Stimulated activated naive CD4-positive, alpha-beta T cell treated with Interleukin-2 at 50 U/mL for 16 hours (primary cell): Measurements from ENCODE around the gene DISC1.
"Not testable (repeated sequence)": the region's sequence is repeated elsewhere in the genome, so short reads cannot be mapped to it uniquely, and the experiment has no call there.

ENCODE experiments used
- DNase-seq: peaks from one replicate; lab custom pipeline; 2025; lab: John Stamatoyannopoulos, UW

DISC1 gene

DNA sequence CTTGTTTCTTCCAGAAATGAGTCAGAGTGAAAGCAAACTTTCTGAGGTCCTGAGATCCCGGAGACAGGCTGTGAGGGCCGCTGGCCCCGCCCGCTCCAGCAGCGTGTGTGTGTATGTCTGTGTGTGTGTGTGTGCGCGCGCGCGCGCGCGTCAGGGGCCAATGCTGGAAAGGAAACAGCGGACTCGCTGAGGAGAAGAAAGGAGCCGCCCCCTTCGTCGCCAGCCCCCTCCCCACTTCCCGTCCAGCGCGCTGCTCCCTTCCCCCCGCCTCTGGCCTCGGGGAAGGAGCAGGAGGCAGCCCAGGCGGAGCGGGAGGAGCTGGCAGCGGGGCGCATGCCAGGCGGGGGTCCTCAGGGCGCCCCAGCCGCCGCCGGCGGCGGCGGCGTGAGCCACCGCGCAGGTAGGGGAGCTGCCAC lies at the start of gene DISC1:
TSS of gene DISC1 (plus strand) at position 256 of the 416 bp plus-strand sequence. CDS start at position 334, 78 bp downstream.
- DNase-seq = no peak

DNA sequence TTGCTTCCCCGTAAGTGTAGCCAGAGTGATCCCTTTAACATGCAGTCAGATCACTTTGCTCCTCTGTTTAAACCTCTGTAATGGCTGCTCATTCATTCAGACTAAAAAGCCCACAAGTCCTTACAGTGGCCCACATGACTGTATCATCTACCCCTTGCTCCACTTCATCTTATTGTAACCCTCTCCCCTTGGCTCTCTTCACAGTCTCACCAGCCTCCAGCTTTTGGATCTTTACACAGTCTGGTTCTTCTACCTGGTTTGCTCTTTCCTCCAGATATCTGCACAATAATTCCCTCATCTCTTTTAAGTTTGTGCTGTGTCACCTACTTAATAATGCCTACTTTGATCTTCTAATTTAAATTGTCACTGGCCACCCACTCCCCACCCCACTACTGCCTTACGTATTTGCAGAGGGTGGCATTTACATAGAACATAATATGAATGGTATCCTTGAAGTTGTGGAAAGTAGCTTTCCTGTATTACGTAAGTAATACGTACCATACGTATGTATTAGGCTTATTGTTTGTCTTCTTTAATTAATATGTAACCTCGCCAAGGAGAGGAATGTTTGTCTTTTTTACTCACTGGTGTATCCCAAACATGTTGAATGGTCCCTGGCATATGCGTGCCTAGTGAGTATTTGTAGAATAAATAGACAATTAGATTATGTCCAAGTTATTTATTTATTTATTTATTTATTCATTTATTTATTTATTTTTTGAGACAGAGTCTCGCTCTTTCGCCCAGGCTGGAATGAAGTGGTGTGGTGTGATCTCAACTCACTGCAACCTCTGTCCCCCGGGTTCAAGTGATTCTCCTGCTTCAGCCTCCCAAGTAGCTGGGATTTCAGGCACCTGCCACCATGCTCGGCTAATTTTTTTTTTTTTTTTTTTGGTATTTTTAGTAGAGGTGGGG lies 49.5 kb upstream of the DISC1 start:
- no peak for DNase-seq

DNA sequence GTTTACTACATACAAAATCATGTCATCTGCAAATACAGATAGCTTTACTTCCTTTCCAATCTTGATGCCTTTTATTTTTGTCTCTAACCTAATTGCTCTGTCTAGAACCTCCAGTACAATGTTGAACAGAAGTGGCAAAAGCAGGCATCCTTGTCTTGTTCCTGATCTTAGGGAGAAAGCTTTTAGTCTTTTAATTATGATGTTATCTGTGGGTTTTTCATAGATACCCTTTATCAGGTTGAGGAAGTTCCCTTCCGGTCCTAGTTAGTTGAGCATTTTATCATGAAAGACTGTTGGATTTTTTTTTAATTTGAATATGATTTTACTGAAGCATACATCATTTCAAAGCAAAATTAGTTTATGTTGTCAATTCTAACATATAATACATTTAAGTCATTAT lies 45.7 kb upstream of the DISC1 start:
- DNase-seq = no peak

DNA sequence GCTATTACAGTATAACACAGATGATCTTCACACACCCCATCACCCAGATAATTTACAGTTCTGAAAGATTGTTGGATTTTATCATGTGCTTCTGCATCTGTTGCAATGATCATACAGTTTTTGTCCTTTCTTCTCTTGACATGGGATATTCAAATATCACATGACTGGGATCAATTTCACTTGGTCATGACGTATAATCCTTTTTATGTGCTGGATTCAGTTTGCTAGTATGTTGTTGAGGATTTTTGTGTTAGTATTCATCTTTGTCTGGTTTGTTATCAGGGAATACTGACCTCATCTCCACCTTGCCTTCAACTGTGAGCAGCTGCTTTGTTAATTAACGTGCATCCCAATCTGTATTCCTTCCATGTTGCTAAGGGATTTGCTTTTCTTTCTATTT lies 44.7 kb upstream of the DISC1 start:
- DNase-seq = no peak

DNA sequence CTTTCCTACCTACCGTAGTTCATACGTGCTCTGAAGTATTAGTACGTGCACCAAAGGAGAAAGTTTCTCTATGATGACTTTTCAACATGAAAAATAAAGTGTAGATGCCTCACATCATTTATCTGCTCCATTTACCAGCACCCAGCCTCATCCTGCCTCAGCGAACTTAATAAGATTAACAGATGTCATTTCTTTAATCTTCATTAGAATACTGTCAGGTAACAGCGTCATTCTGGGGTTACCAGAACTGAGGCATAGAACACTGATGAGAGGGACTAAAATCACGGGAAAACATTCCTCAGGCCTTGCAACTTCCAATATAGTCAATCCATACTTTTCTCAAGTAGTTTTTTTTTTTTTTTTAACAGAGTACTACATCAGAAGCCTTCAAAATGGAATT lies 43.2 kb upstream of the DISC1 start:
- no peak for DNase-seq

DNA sequence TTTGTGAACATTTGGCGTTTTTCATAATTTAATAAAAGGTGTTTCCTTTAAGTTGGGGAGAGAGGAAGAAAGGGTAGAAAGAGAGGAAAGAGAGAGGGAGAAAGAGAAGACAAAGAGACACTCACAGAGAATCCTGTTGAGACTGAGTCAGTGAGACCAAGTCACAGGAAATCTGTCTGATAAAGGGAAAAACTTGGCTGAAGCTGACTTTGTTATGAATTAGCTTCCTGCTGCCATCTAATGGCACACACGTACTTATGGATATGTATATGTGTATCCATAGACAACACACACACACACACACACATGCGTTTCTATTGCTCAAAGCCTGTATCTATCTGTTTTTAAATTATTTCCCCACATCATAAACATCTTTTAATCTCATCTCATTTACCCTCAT lies 42.5 kb upstream of the DISC1 start:
- no peak for DNase-seq

DNA sequence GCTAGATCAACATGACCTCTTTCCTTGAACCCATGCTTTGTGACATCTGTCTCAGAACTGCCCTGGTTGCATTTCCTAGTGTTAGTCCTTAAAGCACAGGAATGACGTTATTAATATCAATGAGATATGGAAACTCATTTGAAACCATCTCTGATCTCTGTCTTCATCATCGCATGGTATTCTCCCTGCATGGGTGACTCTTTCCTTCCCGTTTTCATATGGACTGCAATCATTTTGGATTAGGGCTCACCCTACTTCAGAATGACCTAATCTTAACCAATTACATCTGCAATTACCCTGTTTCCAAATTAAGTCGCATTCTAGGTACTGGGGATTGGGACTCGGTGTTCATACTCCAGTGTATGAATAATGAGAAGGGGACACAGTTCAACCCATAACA lies 41.7 kb upstream of the DISC1 start:
- DNase-seq = no peak

DNA sequence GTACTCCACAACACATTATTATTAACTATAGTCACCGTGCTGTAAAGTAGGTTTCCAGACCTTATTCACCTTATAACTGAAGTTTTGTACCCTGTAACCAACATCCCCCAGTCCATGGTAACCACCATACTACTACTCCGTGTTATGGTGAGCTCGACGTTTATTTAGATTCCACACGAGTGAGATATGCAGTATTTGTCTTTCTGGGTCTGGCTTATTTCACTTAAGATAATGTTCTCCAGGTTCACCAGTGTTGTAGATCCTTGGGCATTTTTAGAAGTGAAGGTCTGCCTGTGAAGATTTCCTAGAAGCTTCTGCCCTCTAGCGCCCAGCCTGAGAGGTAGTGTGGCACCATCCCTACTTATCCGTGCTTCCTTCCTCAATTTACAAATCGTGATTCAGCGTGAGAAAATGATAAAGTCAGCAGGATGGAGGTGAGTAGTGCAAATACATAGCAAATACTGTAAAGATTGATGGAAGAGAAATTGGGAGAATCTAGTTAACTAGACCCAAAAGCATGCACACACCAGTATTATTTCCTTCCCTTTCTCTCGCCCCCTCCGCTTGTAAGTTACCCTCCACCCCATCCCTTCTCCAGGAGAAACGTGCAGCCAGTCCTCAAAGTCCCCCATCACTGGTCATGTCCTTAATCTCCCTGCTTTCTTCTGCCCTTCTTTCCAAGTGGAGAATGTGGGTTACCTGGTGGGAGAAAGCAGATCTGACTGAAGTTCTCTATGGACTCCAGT lies 36.0 kb upstream of the DISC1 start:
- DNase-seq = peak; percentile 22

DNA sequence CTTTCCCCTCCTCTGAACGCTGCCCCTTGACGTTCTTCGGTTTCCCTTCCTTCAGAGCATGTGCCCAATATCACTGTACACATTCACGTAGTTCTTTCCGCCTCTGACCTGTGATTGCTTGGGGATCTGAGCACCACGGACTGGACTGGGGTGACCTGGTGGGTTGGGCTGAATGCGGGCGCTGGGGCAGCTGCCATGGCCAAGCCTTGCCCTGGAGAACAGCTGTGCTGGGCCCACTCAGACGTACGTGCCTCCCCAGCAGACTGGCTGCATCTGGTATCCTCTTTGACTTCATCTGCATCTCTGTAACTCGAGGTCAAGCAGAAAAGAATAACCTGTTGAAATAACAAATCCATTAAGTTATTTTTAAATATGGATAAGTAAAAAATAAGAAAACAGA lies 35.1 kb upstream of the DISC1 start:
- DNase-seq = no peak

DNA sequence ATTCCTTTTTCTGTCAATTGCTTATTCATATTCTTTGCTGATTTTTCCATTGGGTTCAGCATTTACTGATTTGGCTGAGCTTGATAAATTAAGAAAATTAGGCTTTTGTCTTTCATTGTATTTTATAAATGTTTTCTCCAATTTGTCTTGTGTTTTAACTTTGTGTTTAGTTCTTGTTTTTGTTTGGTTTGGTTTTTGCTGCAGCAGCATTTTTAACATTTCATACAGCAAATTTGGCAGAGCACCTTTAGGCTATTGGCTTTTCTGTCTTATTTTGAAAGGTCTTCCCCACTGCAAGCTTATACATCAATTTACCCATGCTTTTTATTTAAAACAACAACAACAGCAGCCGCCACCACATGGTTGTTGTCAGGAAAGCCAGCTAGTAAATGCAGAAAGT lies 33.8 kb upstream of the DISC1 start:
- DNase-seq = no peak

DNA sequence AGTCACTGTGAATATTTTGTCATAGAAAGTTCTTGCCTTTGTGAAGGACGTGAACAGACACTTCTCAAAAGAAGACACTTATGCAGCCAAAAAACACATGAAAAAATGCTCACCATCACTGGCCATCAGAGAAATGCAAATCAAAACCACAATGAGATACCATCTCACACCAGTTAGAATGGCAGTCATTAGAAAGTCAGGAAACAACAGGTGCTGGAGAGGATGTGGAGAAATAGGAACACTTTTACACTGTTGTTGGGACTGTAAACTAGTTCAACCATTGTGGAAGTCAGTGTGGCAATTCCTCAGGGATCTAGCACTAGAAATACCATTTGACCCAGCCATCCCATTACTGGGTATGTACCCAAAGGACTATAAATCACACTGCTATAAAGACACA lies 33.3 kb upstream of the DISC1 start:
- DNase-seq = not testable (repeated sequence)

DNA sequence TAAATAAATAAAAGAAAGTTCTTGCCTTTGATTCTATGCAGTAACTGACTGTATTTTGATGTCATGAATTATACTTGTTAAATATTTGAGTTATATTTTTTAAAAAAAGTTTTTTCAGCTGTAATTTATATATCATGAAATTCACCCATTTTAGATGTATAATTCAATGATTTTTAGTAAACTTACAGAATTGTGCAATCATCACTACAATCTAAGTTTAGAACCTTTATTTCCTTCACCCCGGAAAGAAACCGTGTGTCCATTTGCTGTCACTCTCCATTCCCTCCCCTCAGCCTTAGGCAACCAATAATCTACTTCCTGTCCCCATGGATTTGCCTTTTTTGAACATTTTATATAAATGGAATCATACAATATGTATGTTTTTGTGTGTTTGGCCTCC lies 32.5 kb upstream of the DISC1 start:
- no peak for DNase-seq

DNA sequence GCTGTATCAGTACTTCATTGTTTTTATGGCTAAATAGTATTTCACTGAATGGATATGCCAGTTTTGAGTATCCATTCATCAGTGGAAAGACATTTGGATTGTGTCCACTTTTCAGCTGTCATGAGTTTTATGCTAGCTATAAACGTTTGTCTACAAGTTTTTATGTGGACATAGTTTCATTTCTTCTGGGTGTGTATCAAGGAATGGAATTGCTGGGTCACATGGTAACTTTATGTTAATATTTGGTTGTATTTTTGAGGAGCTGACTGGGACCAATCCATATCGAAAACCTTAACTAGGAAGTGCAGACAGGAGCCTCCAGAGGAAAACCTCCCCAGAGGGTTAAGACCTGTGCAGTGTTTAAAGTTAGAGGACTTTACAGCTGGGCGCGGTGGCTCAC lies 31.8 kb upstream of the DISC1 start:
- DNase-seq = no peak

DNA sequence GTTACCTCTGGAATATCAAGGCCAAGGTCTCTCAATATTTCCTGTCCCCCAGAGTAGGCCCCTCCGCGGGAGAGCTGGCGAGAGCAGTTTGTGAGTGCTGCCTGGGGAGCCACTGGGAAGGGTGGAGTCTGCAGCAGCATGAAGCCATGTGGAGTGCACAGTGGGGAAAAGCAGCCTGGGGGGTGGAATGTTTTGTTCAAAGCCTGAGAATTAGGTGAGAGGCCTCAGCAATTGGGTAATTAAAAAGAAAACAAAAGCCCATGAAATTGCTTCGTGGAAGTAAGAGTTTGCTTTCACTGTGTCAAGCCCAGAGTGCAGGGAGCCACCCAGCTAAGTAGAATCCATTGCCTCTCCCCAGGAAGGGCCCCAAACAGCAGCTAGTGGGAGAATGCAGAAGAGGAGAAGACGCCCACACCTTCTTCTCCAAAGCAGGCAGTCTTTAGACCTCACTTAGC lies 30.2 kb upstream of the DISC1 start:
- no peak for DNase-seq

DNA sequence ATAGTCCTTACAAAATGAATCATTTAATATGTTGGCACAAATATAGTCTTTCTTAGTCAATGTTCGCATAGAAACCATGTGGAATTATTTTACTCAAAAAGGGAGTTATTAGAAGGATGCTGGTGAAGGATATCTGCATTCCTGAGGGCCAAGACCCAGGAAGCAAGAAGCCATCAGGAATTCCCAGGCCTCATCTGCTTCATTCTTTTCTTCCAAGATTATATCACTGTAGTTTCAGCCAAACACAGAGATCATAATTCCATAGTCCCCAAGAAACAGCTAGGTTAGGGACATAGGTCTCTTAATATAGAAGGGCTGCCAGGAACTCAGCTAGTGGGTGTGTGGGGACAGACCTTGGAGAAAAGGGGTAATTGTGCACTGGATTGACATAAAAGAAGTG lies 28.6 kb upstream of the DISC1 start:
- DNase-seq = no peak

DNA sequence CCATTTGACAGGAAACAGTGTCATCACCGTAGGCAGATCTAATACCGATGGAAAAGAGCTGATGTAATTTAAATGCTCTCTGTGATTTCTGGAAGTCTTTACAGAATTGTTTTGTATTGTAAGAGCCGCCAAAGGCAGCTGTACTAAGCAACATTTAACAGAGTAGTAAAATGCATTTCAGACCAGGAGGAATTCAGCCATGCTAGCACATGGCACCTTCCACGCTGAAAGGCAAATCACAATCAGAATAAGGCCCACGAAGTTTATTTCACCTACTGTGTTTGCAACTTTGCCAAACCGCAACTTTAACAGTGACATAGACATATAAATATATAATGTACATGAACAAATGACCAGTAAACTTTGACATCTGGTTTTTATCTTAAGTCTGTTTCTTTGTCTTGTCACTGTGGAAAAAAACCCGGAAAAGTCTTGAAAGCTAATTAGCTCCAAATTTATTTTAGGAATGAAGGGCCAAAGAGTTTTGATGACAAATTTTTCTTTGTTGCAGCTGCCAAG lies 26.1 kb upstream of the DISC1 start:
- no peak for DNase-seq

DNA sequence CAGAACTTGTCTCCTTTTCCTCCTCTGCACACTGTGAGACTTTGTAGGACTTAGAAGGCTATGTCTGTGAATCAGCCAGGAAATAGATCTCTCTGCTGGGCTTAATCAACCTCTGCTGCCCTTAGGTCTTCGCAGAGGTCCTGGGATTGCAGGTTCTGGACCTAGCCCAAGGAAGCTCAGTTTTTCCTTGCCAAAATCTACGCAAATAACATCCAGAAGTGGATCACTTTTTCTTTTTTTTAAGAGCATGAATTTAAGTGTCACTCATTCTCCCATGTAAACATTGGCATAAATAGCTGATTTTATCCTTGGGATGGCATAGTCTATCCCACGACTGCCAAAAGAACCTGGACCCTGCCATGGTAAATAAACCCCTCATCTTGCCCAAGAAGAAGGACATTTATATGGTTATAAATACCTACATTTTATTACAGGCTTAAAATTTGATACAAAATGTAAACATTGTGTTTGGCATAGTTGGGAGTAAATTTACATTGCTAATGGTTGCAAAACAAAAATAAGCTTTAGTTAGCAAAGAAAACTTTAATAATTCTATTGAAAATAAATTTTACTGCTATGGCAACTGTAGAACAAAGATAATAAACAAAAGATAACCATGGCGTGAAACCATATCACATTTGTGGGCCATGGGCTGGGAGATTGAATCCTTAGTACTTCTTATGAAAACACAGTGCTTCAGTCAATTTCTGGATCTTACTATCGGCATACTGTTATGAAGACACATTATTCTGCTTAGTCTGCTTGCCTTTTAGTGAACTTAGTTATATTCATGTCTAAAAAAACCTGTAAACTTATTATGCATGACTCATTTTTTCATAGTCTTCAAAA lies 24.5 kb upstream of the DISC1 start:
- DNase-seq = no peak

DNA sequence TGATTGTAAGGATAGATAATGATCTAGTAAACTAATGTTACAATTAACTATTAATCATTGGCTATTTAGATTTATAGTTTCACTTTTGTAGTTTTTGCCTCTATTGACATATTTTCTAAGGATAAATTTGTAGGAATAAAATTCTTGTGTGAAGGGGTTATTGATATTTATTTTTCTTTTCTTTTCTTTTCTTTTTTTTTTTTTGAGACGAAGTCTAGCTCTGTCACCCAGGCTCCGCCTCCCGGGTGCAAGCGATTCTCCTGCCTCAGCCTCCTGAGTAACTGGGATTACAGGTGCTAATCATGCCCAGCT lies 24.0 kb upstream of the DISC1 start:
- DNase-seq = no peak

DNA sequence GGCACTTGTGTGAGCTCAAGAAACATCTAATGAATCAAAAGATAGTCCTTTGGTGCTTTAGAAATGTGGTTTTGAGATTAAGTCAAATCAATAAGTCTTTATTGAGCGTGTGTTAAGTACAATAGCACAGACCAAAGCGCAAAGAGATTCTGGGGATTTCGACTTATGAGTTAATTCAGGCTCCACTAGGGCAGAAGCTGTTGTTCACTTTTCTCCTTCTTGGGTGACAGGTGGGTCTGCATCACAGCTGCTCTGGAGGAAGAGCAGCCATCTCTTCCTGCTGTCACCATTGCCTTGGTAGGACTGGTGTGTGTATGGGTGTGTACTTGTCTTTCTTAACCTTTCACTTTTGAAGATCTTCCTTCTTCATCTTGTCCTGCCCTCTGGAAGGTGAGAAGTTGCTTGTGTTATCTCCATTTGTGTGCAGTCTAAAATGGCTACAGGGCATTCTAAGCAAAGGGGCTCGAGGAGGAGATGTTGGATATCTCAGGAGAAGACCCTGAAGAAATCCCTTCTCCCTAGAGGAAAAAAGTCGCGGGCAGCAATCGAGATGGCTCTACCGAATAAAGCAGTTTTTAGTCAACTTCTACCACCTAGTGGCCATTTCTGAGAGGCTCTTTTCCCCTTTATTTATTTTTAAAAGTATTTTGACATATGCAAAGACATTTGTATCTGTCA lies 22.9 kb upstream of the DISC1 start:
- no peak for DNase-seq

DNA sequence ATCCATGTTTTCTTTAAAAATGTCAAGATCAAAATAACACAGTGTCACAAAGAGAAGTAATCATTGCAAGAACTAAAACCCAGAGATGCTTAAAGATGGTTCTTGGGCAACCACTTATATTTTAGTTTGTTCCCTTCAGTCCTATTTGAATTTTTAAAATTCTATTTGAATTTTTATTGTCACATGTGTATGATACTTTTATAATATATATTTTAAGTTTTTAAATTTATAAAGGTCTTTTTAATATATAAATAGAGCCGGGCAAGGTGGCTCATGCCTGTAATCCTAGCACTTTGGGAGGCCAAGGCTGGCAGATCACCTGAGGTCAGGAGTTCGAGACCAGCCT lies 22.3 kb upstream of the DISC1 start:
- no peak for DNase-seq

DNA sequence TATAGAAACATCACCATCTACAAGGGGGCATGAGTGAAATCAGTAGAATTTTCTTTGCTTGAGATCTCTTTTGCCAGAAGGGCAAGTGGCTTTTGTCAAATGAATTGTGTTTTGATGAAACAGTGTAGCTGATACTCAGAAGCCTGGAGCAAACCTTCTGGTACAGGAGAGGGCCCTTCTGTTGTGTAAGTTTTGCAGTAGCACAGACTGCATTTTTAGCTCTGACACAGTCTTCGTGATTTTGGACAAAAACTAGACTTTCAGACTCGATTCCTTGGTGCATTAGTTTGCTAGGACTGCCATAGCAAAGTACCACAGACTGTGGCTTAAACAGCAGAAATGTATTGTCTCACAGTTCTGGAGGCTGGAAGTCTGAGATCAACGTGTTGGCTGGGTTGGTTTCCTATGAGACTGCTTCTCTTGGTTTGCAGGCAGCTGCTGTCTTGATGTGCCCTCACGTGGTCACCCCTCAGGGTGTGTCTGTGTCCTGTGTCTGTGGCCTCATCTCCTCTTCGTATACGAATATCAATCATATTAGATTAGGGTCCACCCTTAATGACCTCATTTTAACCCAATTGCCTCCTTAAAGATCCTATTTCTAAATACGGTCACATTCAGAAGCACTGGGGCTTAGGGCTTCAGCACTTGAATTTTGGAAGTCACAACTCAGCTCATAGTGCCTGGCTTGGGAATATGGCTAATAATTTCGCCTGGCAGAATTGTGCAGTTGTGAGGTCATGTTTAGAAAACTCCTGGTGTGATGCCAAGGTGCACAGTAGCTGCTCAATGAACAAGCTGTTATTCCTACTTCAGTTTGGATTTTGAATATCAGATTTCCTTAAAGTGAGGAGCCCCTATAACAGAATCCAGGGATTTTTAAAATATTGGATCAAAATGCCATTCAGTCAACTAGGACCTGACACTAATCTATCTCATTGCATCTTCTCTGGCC lies 21.2 kb upstream of the DISC1 start:
- no peak for DNase-seq
